Neural crest cell (in vitro differentiated cells): ENCODE measurements around the gene SP5. TPM values are rescaled to one million over a fixed set of nuclear protein-coding genes. Genes with fewer than 3 reads are reported as not detected.
A peak's percentile ranks its signal among the peaks of the same experiment; 100 is the strongest.

Source experiments
- DNase-seq: peaks from one replicate; pipeline ENCODE4 v3.0.0; 2021; ENCODE audit warnings: low read depth, mixed read lengths, low spot score
- H3K27ac Mint-ChIP-seq: one replicate; pipeline ENCODE4 v1.8.0; 2021; ENCODE audit warnings: mild to moderate bottlenecking, mixed read lengths; ENCODE audit not compliant: unreplicated experiment
- H3K27me3 Mint-ChIP-seq: 2 replicates; pipeline ENCODE4 v1.8.0; 2021; ENCODE audit warnings: low read depth, mild to moderate bottlenecking, mixed read lengths
- H3K36me3 Mint-ChIP-seq: 2 replicates; pipeline ENCODE4 v1.8.0; 2021; ENCODE audit warnings: low read depth, mild to moderate bottlenecking, mixed read lengths
- H3K4me1 Mint-ChIP-seq: 2 replicates; pipeline ENCODE4 v1.8.0; 2021; ENCODE audit warnings: mixed read lengths
- H3K4me3 Mint-ChIP-seq: one replicate; pipeline ENCODE4 v1.8.0; 2021; ENCODE audit warnings: mild to moderate bottlenecking, mixed read lengths
- H3K9me3 Mint-ChIP-seq: 2 replicates; pipeline ENCODE4 v1.8.0; 2021; ENCODE audit warnings: mixed read lengths
- CTCF ChIP-seq: fragments of 200-600 bp; sonication (generic); conservative IDR thresholded peaks from 2 replicates; pipeline ENCODE4 v1.5.0; 2021; ENCODE audit warnings: antibody characterized with exemption, mild to moderate bottlenecking
- total RNA-seq: library from RNA; stranded (reverse); gene quantifications from 2 replicates; pipeline ENCODE4 v1.2.1, GENCODE V29; 2021

Gene SP5
- total RNA-seq, 1 donor from 2014 or later: 6.4 TPM

GRCh38 chr2:170675701-170676100 is 39.4 kb upstream of the SP5 start:
- Mint-ChIP-seq H3K4me3 (no peak overlapping the region), H3K27ac (no peak overlapping the region), H3K4me1 (peaks cover 30% of the 10 kb centered on the region), H3K9me3 (no peaks in the 10 kb centered on the region), H3K36me3 (no peaks in the 10 kb centered on the region), H3K27me3 (no peaks in the 10 kb centered on the region)
- no peak for DNase-seq
- TF ChIP-seq CTCF: no peak

- TF ChIP-seq CTCF: no peak
- H3K27ac Mint-ChIP-seq: no peak overlapping the region
- H3K27me3 Mint-ChIP-seq: no peaks in the 10 kb centered on the region
- DNase-seq: peak; percentile 2
- H3K4me1 Mint-ChIP-seq: peaks cover 29% of the 10 kb centered on the region
- H3K4me3 Mint-ChIP-seq: no peak overlapping the region
- no peaks in the 10 kb centered on the region for H3K36me3 Mint-ChIP-seq
- H3K9me3 Mint-ChIP-seq: no peaks in the 10 kb centered on the region
Measured at GRCh38 chr2:170679607-170680079, 35.5 kb upstream of the SP5 start.

- Mint-ChIP-seq H3K4me1 (peaks cover 29% of the 10 kb centered on the region), H3K36me3 (no peaks in the 10 kb centered on the region), H3K9me3 (no peaks in the 10 kb centered on the region), H3K27ac (no peak overlapping the region), H3K4me3 (no peak overlapping the region), H3K27me3 (no peaks in the 10 kb centered on the region)
- TF ChIP-seq CTCF: no peak
- no peak for DNase-seq
Measured at GRCh38 chr2:170680172-170680941, 34.8 kb upstream of the SP5 start.

GRCh38 chr2:170681311-170681710 is 33.8 kb upstream of the SP5 start:
- H3K36me3 Mint-ChIP-seq: no peaks in the 10 kb centered on the region
- no peak overlapping the region for H3K27ac Mint-ChIP-seq
- no peaks in the 10 kb centered on the region for H3K9me3 Mint-ChIP-seq
- H3K4me1 Mint-ChIP-seq: peaks cover 29% of the 10 kb centered on the region
- no peak overlapping the region for H3K4me3 Mint-ChIP-seq
- no peak for DNase-seq
- no peaks in the 10 kb centered on the region for H3K27me3 Mint-ChIP-seq
- TF ChIP-seq CTCF: no peak

- no peaks in the 10 kb centered on the region for H3K27me3 Mint-ChIP-seq
- DNase-seq: no peak
- no peaks in the 10 kb centered on the region for H3K36me3 Mint-ChIP-seq
- H3K4me1 Mint-ChIP-seq: peaks cover 8% of the 10 kb centered on the region
- TF ChIP-seq CTCF: no peak
- H3K4me3 Mint-ChIP-seq: no peak overlapping the region
- H3K27ac Mint-ChIP-seq: no peak overlapping the region
- no peaks in the 10 kb centered on the region for H3K9me3 Mint-ChIP-seq
Measured at GRCh38 chr2:170685591-170685990, 29.5 kb upstream of the SP5 start.
